K562 (cell line): Measurements from ENCODE around the gene HAAO. TPM values are rescaled to one million over a fixed set of nuclear protein-coding genes. Genes with fewer than 3 reads are reported as not detected.

Source experiments
- ATAC-seq: fragments of 200-7000 bp; cut with Tn5 transposase; 3 replicates; pipeline ENCODE4 v1.9.1; 2020; ENCODE audit warnings: moderate library complexity
- BruUV-seq: library from RNA; stranded (reverse); fragments of 400-500 nt; replicated peaks from 2 replicates; lab custom pipeline; 2021; lab: Mats Ljungman, UMichigan
- CTCF ChIA-PET: fragments of 300-600 bp; formaldehyde crosslinking; extraction: SDS; loops from one replicate; lab custom pipeline; 2021; ENCODE audit warnings: low intra/inter-chr PET ratio; lab: Yijun Ruan, JAX
- POLR2A ChIA-PET: fragments of 300-600, 350-650 bp; sonication (Branson Sonifier 250); formaldehyde crosslinking; extraction: SDS; loops from one replicate; lab custom pipeline; 2021; ENCODE audit warnings: antibody characterized with exemption, inconsistent platforms; lab: Yijun Ruan, JAX
- DNase-seq, 4 experiments: peaks; one replicate each; pipeline versions ENCODE4 v3.0.0 to v3.0.0-alpha.2; 2011 to 2018; ENCODE audit warnings: low spot score in 3 of 4, mixed read lengths in 3 of 4; ENCODE audit errors: extremely low read depth in 1 of 4
- FAIRE-seq: peaks from 2 replicates; lab custom pipeline; 2011; peaks lifted over from hg19 to GRCh38; lab: Jason Lieb, UNC
- H2AFZ ChIP-seq: 2 replicates; pipeline ENCODE4 v1.6.0; 2011; ENCODE audit warnings: low read depth, low read length, control low read depth, inconsistent platforms
- H3K27ac ChIP-seq: fragments of 200-600 bp; 3 replicates; pipeline ENCODE4 v1.8.0; 2011; ENCODE audit warnings: low read depth, mild to moderate bottlenecking, control low read depth, inconsistent platforms, low read length, moderate library complexity, mixed read lengths; ENCODE audit errors: extremely low read depth
- H3K27me3 ChIP-seq, 2 experiments: fragments of 300-600 bp in 1 of 2; 2 replicates in 1 of 2; 3 replicates in 1 of 2; pipeline versions ENCODE4 v1.6.0 to v1.8.0; 2011; ENCODE audit warnings: inconsistent platforms in 2 of 2, low read length in 2 of 2, mild to moderate bottlenecking in 1 of 2, mixed read lengths in 1 of 2, moderate library complexity in 1 of 2; ENCODE audit not compliant: control insufficient read depth in 2 of 2, insufficient read depth in 2 of 2
- H3K36me3 ChIP-seq: fragments of 300-600 bp; 3 replicates; pipeline ENCODE4 v1.8.0; 2011; ENCODE audit warnings: mild to moderate bottlenecking, low read length, inconsistent platforms; ENCODE audit not compliant: control insufficient read depth, insufficient read depth
- H3K4me1 ChIP-seq, 2 experiments: fragments of 200-600 bp in 1 of 2; replicated peaks in 1 of 2; 2 replicates in 1 of 2; 3 replicates in 1 of 2; pipeline versions ENCODE4 v1.5.1 to v1.8.0; 2011; ENCODE audit warnings: inconsistent platforms in 2 of 2, low read length in 2 of 2, mild to moderate bottlenecking in 1 of 2, mixed read lengths in 1 of 2, moderate library complexity in 1 of 2; ENCODE audit not compliant: control insufficient read depth in 2 of 2, insufficient read depth in 2 of 2
- H3K4me2 ChIP-seq: 2 replicates; pipeline ENCODE4 v1.6.1; 2011; ENCODE audit warnings: low read length, control low read depth, inconsistent platforms, mixed read lengths; ENCODE audit not compliant: insufficient read depth
- H3K4me3 ChIP-seq: fragments of 200-600 bp; sonication (generic), shearing (Covaris generic); 2 replicates; pipeline ENCODE4 v1.5.1; 2016; ENCODE audit warnings: control low read depth, inconsistent platforms
- H3K79me2 ChIP-seq: fragments of 200-600 bp; 3 replicates; pipeline ENCODE4 v1.8.0; 2011; ENCODE audit warnings: low read length, inconsistent platforms; ENCODE audit not compliant: control insufficient read depth, insufficient read depth
- H3K9ac ChIP-seq, 2 experiments: 2 replicates each; pipeline versions ENCODE4 v1.6.0 to v1.6.1; 2011; ENCODE audit warnings: low read depth in 2 of 2, low read length in 2 of 2, control low read depth in 1 of 2, inconsistent platforms in 1 of 2, mild to moderate bottlenecking in 1 of 2, mixed read lengths in 1 of 2; ENCODE audit not compliant: insufficient read depth in 1 of 2
- H3K9me1 ChIP-seq: one replicate; pipeline ENCODE4 v1.6.0; 2011; ENCODE audit warnings: inconsistent platforms, mild to moderate bottlenecking, low read length, moderate library complexity; ENCODE audit not compliant: control insufficient read depth, insufficient read depth
- H3K9me3 ChIP-seq: replicated peaks from 2 replicates; pipeline ENCODE4 v1.5.1; 2011; ENCODE audit warnings: low read depth, low read length, inconsistent platforms; ENCODE audit not compliant: control insufficient read depth, insufficient read depth
- H4K20me1 ChIP-seq: replicated peaks from 2 replicates; pipeline ENCODE4 v1.6.1; 2011; ENCODE audit warnings: low read length, inconsistent platforms, mixed read lengths; ENCODE audit not compliant: control insufficient read depth, insufficient read depth
- ELF2 ChIP-seq: fragments of 250-450 bp; sonication (Bioruptor Pico); IDR thresholded peaks from 2 replicates; pipeline ENCODE4 v1.5.0; 2021; ENCODE audit warnings: mild to moderate bottlenecking
- WGBS: fragments of 100-300 bp; shearing (Covaris generic); methylation state at CpG from one replicate; pipeline ENCODE4 v1.1.6; 2016; ENCODE audit warnings: low coverage, mixed read lengths; ENCODE audit not compliant: insufficient coverage; ENCODE audit errors: missing lambda C conversion rate; 5-methylcytosine and 5-hydroxymethylcytosine counted together
- in situ Hi-C: fragments of 300-500 bp; cut with MboI; formaldehyde crosslinking; loops from 4 replicates; pipeline ENCODE4 v1.15.0; 2018; ENCODE audit warnings: inconsistent platforms, mixed read lengths
- intact Hi-C: fragments of 100-400 bp; cut with micrococcal nuclease; formaldehyde crosslinking; loops from 2 replicates; pipeline ENCODE4 v1.14.2; 2022
- polyA plus RNA-seq, 8 experiments: library from polyadenylated mRNA; depleted of rRNA in 4 of 8; stranded (reverse) in 5 of 8; unstranded in 3 of 8; fragments of >200 nt; fragmentation: Nextera tagmentation in 2 of 8; fragmentation: Illumina TruSeq in 1 of 8; extraction: Ambion mirVana in 2 of 8; extraction: Trizol in 1 of 8; gene quantifications; 2 replicates each; pipeline versions ENCODE4 v1.2.1 to v1.2.3, GENCODE V29; 2011 to 2014; ENCODE audit warnings: inconsistent platforms in 1 of 8, missing spikeins in 1 of 8
- total RNA-seq, 7 experiments: library from RNA; depleted of rRNA in 6 of 7; stranded (reverse); fragments of >200 nt in 6 of 7; fragmentation: Illumina TruSeq in 2 of 7; extraction: Trizol in 2 of 7; gene quantifications; 2 replicates each; pipeline versions ENCODE4 v1.2.1 to v1.2.3, GENCODE V29; 2011 to 2021; ENCODE audit warnings: low replicate concordance in 1 of 7
- TF ChIP-seq, protein P1 (sequence below): fragments of 250-450 bp; sonication (Bioruptor Pico); IDR thresholded peaks from 2 replicates; pipeline ENCODE4 v1.8.0; 2022; ENCODE audit warnings: moderate library complexity, mild to moderate bottlenecking, inconsistent platforms
- TF ChIP-seq, protein P2 (sequence below), 2 experiments: fragments of 450-650 bp; conservative IDR thresholded peaks; 2 replicates each; pipeline ENCODE4 v1.6.1; 2017; ENCODE audit warnings: mild to moderate bottlenecking in 2 of 2, moderate library complexity in 2 of 2

Gene HAAO
- total and polyA plus RNA-seq, 9 of the 15 experiments (the other 6 are each of a cell fraction or from before 2014, with no cell fraction given), result not detected

DNA sequence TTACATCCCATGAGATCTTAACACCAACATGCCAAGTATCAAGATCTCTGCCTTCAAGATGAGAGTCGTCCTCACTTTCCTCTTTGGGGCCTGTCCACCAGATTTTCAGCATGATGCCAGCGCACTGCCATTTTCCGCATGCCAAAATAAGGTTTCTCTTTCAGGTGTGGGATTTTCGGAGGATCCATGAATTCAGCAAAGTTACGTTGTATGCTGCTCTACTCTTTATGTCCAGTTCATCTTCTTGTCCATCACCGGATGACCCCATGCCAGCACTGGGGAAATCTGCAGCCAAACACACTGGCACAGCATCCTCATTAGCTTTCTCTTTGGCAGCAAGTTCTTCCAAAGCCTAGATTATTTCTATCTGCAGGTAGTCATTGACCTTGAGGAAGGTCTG, 4.9 kb upstream of the HAAO start:
- H3K9me1 ChIP-seq, result no peaks in the 10 kb centered on the region
- H3K9ac ChIP-seq, result no peak overlapping the region
- intact Hi-C loops, result no loop called here
- H3K4me1 ChIP-seq, result peaks cover 0 to 6% of the 10 kb centered on the region in 2 experiments; a peak in 1 of 5 replicates
- BruUV-seq, result no TSS peak
- ATAC-seq (no peak), FAIRE-seq (no peak)
- H3K27me3 ChIP-seq, result peaks cover 2 to 17% of the 10 kb centered on the region in 2 experiments; a peak in 3 of 5 replicates
- H3K4me3 ChIP-seq, result no peak overlapping the region
- POLR2A ChIA-PET, result no interaction called here
- WGBS, result 37% methylated on average over 6 of the region's 6 CpGs
- H3K27ac ChIP-seq, result no peak overlapping the region
- no peak overlapping the region for H2AFZ ChIP-seq
- H3K9me3 ChIP-seq, result no peaks in the 10 kb centered on the region
- no peaks in the 10 kb centered on the region for H3K79me2 ChIP-seq
- CTCF ChIA-PET, result no interaction called here
- no peak for TF ChIP-seq ELF2 (CRISPR knock-in tag)
- TF ChIP-seq, protein P1, sequence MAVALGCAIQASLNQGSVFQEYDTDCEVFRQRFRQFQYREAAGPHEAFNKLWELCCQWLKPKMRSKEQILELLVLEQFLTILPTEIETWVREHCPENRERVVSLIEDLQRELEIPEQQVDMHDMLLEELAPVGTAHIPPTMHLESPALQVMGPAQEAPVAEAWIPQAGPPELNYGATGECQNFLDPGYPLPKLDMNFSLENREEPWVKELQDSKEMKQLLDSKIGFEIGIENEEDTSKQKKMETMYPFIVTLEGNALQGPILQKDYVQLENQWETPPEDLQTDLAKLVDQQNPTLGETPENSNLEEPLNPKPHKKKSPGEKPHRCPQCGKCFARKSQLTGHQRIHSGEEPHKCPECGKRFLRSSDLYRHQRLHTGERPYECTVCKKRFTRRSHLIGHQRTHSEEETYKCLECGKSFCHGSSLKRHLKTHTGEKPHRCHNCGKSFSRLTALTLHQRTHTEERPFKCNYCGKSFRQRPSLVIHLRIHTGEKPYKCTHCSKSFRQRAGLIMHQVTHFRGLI (CRISPR knock-in tag), result no peak
- TF ChIP-seq, protein P2, sequence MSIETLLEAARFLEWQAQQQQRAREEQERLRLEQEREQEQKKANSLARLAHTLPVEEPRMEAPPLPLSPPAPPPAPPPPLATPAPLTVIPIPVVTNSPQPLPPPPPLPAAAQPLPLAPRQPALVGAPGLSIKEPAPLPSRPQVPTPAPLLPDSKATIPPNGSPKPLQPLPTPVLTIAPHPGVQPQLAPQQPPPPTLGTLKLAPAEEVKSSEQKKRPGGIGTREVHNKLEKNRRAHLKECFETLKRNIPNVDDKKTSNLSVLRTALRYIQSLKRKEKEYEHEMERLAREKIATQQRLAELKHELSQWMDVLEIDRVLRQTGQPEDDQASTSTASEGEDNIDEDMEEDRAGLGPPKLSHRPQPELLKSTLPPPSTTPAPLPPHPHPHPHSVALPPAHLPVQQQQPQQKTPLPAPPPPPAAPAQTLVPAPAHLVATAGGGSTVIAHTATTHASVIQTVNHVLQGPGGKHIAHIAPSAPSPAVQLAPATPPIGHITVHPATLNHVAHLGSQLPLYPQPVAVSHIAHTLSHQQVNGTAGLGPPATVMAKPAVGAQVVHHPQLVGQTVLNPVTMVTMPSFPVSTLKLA (conservative IDR thresholded peaks at IDR 0.05), result no peak
- TF ChIP-seq, all 486 proteins: peak for 0
- Histone ChIP-seq H3K4me2 (no peak overlapping the region), H3K36me3 (no peaks in the 10 kb centered on the region), H4K20me1 (no peaks in the 10 kb centered on the region)
- no peak for DNase-seq
- in situ Hi-C loops, result loop anchor here (25.0 kb wide), 1 partner anchor 285 kb away; no protein-coding TSS in a partner anchor
